HCT116 (cell line): ENCODE data around the gene GK2. TPM values are rescaled to one million over a fixed set of nuclear protein-coding genes. Genes with fewer than 3 reads are reported as not detected.

ENCODE experiments used
- ATAC-seq: fragments of 200-7000 bp; cut with Tn5 transposase; 2 replicates; pipeline ENCODE4 v1.9.1; 2020; ENCODE audit warnings: mild to moderate bottlenecking, moderate library complexity
- BruUV-seq: library from RNA; stranded (reverse); fragments of 400-500 nt; replicated peaks from 2 replicates; lab custom pipeline; 2021; lab: Mats Ljungman, UMichigan
- CTCF ChIA-PET: fragments of 300-600 bp; sonication (Branson Sonifier 250); formaldehyde crosslinking; loops from one replicate; lab custom pipeline; 2021; ENCODE audit warnings: antibody characterized with exemption; lab: Charles Lee
- POLR2A ChIA-PET: fragments of 300-600, 350-600 bp; sonication (Branson Sonifier 250); formaldehyde crosslinking; loops from one replicate; lab custom pipeline; 2021; ENCODE audit warnings: antibody characterized with exemption; lab: Charles Lee
- RAD21 ChIA-PET, 2 experiments: fragments of 300-600 bp; sonication (Branson Sonifier 250); formaldehyde crosslinking; loops; one replicate each; lab custom pipeline; 2023; ENCODE audit warnings: low total read pairs in 2 of 2; ENCODE audit not compliant: uncharacterized antibody in 2 of 2, unreplicated experiment in 2 of 2, low non-redundant PET in 1 of 2; lab: Charles Lee
- DNase-seq: peaks from one replicate; pipeline ENCODE4 v3.0.0-alpha.2; 2010; ENCODE audit warnings: low read depth, low spot score
- H2AFZ ChIP-seq: fragments of 200-600 bp; shearing (Covaris generic), sonication (generic); 2 replicates; pipeline ENCODE4 v1.6.1; 2017; ENCODE audit warnings: low read depth, mixed run types, mixed read lengths, antibody characterized with exemption, low read length; ENCODE audit not compliant: poor library complexity, severe bottlenecking
- H3K27ac ChIP-seq: 2 replicates; pipeline ENCODE4 v1.5.1; 2012; ENCODE audit warnings: low read depth, low read length
- H3K27me3 ChIP-seq: fragments of 200-600 bp; sonication (generic); 2 replicates; pipeline ENCODE4 v1.6.1; 2016; ENCODE audit warnings: mixed run types, low read length, mixed read lengths; ENCODE audit not compliant: insufficient read depth
- H3K36me3 ChIP-seq, 2 experiments: fragments of 200-500 bp in 1 of 2; fragments of 200-600 bp in 1 of 2; sonication (Bioruptor generic) in 1 of 2; sonication (generic) in 1 of 2; 2 replicates each; pipeline versions ENCODE4 v1.5.1 to v1.6.1; 2014 to 2016; ENCODE audit warnings: low read length in 2 of 2, inconsistent platforms in 1 of 2, mixed read lengths in 1 of 2, mixed run types in 1 of 2; ENCODE audit not compliant: insufficient read depth in 2 of 2, control insufficient read depth in 1 of 2
- H3K4me1 ChIP-seq, 2 experiments: fragments of 200-600 bp in 1 of 2; sonication (generic) in 1 of 2; 2 replicates each; pipeline versions ENCODE4 v1.5.1 to v1.6.1; 2012 to 2017; ENCODE audit warnings: low read length in 2 of 2, inconsistent platforms in 1 of 2, mild to moderate bottlenecking in 1 of 2, mixed read lengths in 1 of 2, mixed run types in 1 of 2, moderate library complexity in 1 of 2; ENCODE audit not compliant: insufficient read depth in 2 of 2, control insufficient read depth in 1 of 2
- H3K4me2 ChIP-seq: fragments of 200-600 bp; sonication (generic); 2 replicates; pipeline ENCODE4 v1.6.1; 2017; ENCODE audit warnings: mixed run types, low read length, mixed read lengths
- H3K4me3 ChIP-seq, 2 experiments: fragments of 200-600 bp in 1 of 2; sonication (generic) in 1 of 2; replicated peaks in 1 of 2; 2 replicates each; pipeline ENCODE4 v1.5.1; 2011 to 2016; ENCODE audit warnings: low read length in 2 of 2, control low read depth in 1 of 2, low read depth in 1 of 2, mild to moderate bottlenecking in 1 of 2, mixed read lengths in 1 of 2, mixed run types in 1 of 2
- H3K79me2 ChIP-seq: fragments of 200-600 bp; sonication (generic); 2 replicates; pipeline ENCODE4 v1.6.1; 2017; ENCODE audit warnings: mild to moderate bottlenecking, mixed run types, low read length, moderate library complexity, mixed read lengths; ENCODE audit not compliant: insufficient read depth
- H3K9ac ChIP-seq: fragments of 200-600 bp; sonication (generic); 2 replicates; pipeline ENCODE4 v1.6.1; 2016; ENCODE audit warnings: low read length, mixed read lengths
- H3K9me2 ChIP-seq: fragments of 200-600 bp; sonication (generic), shearing (Covaris generic); 2 replicates; pipeline ENCODE4 v1.6.1; 2017; ENCODE audit warnings: mixed run types, mild to moderate bottlenecking, moderate library complexity; ENCODE audit not compliant: insufficient read depth
- H3K9me3 ChIP-seq, 2 experiments: fragments of 200-500 bp in 1 of 2; fragments of 200-600 bp in 1 of 2; sonication (Bioruptor generic) in 1 of 2; sonication (generic) in 1 of 2; 2 replicates each; pipeline ENCODE4 v1.6.1; 2014 to 2017; ENCODE audit warnings: low read length in 2 of 2, mixed read lengths in 2 of 2, inconsistent platforms in 1 of 2, low read depth in 1 of 2, mild to moderate bottlenecking in 1 of 2, mixed run types in 1 of 2, moderate library complexity in 1 of 2; ENCODE audit not compliant: control insufficient read depth in 1 of 2, insufficient read depth in 1 of 2
- H4K20me1 ChIP-seq: fragments of 200-600 bp; sonication (generic), shearing (Covaris generic); 2 replicates; pipeline ENCODE4 v1.6.1; 2017; ENCODE audit warnings: mixed run types, mild to moderate bottlenecking, moderate library complexity; ENCODE audit not compliant: insufficient read depth
- CBX3 ChIP-seq: IDR thresholded peaks from 2 replicates; pipeline ENCODE4 v1.6.1; 2012; ENCODE audit warnings: low read depth
- CEBPB ChIP-seq: IDR thresholded peaks from 2 replicates; pipeline ENCODE4 v1.6.1; 2012; ENCODE audit warnings: low read depth
- EGR1 ChIP-seq: IDR thresholded peaks from 2 replicates; pipeline ENCODE4 v1.6.1; 2012; ENCODE audit warnings: low read depth
- POLR2AphosphoS5 ChIP-seq: IDR thresholded peaks from 2 replicates; pipeline ENCODE4 v1.6.1; 2011; ENCODE audit warnings: mild to moderate bottlenecking, low read depth, low read length, moderate library complexity
- RAD21 ChIP-seq: IDR thresholded peaks from 2 replicates; pipeline ENCODE4 v1.6.1; 2012; ENCODE audit warnings: low read depth, mild to moderate bottlenecking
- SP1 ChIP-seq: IDR thresholded peaks from 2 replicates; pipeline ENCODE4 v1.6.1; 2012; ENCODE audit warnings: low read depth
- SRF ChIP-seq: IDR thresholded peaks from 2 replicates; pipeline ENCODE4 v1.6.1; 2012; ENCODE audit warnings: low read depth
- intact Hi-C: fragments of 100-400 bp; cut with micrococcal nuclease; formaldehyde crosslinking; loops from 2 replicates; pipeline ENCODE4 v1.10.0; 2022
- total RNA-seq: library from RNA; stranded (reverse); gene quantifications from one replicate; pipeline ENCODE4 v1.2.1, GENCODE V29; 2021; ENCODE audit not compliant: unreplicated experiment
- TF ChIP-seq, protein P1 (sequence below): IDR thresholded peaks from 2 replicates; pipeline ENCODE4 v1.6.1; 2012
- TF ChIP-seq, protein P2 (sequence below): IDR thresholded peaks from 2 replicates; pipeline ENCODE4 v1.6.1; 2012
- TF ChIP-seq, protein P3 (sequence below), 3 experiments: fragments of 200-600 bp in 1 of 3; sonication (generic) in 1 of 3; IDR thresholded peaks in 2 of 3; conservative IDR thresholded peaks in 1 of 3; 2 replicates each; pipeline ENCODE4 v1.5.1; 2012 to 2017; ENCODE audit warnings: low read depth in 2 of 3, low read length in 2 of 3, antibody characterized with exemption in 1 of 3, borderline replicate concordance in 1 of 3, control low read depth in 1 of 3, mild to moderate bottlenecking in 1 of 3, mixed read lengths in 1 of 3, mixed run types in 1 of 3, moderate library complexity in 1 of 3; ENCODE audit not compliant: insufficient read depth in 1 of 3
- TF ChIP-seq, protein P4 (sequence below): IDR thresholded peaks from 2 replicates; pipeline ENCODE4 v1.6.1; 2011; ENCODE audit warnings: mild to moderate bottlenecking, low read length, moderate library complexity; ENCODE audit not compliant: insufficient replicate concordance; ENCODE audit errors: extremely low read depth

GK2 gene
- total RNA-seq, 1 experiment from 2014 or later, result not detected

DNA sequence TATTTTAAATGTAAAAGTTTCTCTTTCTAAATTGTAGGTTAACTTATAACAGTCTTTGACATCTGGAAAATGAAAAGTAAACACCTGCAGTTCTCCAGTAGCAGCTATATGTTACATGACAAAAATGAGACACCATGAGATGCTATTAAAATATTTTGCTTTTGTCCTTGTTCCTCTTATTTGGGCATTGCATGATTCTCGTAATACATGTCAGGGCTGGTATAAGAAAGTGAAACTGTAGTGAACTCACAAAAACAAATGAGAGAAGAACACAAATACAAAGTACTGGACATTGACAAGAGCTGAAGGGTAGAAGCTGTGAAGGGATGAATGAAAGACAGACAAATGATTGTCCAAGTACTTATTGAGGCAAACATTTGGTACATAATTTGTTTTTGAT is 9.0 kb downstream of the GK2 start:
- Histone ChIP-seq H3K36me3 (no peaks in the 10 kb centered on the region), H3K27ac (no peak overlapping the region), H2AFZ (no peak overlapping the region), H3K9me2 (no peaks in the 10 kb centered on the region), H3K79me2 (no peaks in the 10 kb centered on the region), H3K4me2 (no peak overlapping the region), H3K27me3 (0 out of 2 replicates have a peak, but pooled peaks cover 5% of the 10 kb centered on the region), H4K20me1 (no peaks in the 10 kb centered on the region), H3K9me3 (no peaks in the 10 kb centered on the region), H3K4me3 (no peak overlapping the region), H3K9ac (no peak overlapping the region), H3K4me1 (no peaks in the 10 kb centered on the region)
- intact Hi-C loops, result no loop called here
- CTCF ChIA-PET, result no interaction called here
- RAD21 ChIA-PET, result no interaction called here
- ATAC-seq (no peak), DNase-seq (no peak)
- POLR2A ChIA-PET, result no interaction called here
- no TSS peak for BruUV-seq
- TF ChIP-seq EGR1 (no peak), POLR2AphosphoS5 (no peak), RAD21 (no peak), CEBPB (no peak), SRF (no peak), SP1 (no peak)
- TF ChIP-seq, protein P1, sequence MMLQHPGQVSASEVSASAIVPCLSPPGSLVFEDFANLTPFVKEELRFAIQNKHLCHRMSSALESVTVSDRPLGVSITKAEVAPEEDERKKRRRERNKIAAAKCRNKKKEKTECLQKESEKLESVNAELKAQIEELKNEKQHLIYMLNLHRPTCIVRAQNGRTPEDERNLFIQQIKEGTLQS, result no peak
- TF ChIP-seq, protein P2, sequence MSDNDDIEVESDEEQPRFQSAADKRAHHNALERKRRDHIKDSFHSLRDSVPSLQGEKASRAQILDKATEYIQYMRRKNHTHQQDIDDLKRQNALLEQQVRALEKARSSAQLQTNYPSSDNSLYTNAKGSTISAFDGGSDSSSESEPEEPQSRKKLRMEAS, result no peak

DNA sequence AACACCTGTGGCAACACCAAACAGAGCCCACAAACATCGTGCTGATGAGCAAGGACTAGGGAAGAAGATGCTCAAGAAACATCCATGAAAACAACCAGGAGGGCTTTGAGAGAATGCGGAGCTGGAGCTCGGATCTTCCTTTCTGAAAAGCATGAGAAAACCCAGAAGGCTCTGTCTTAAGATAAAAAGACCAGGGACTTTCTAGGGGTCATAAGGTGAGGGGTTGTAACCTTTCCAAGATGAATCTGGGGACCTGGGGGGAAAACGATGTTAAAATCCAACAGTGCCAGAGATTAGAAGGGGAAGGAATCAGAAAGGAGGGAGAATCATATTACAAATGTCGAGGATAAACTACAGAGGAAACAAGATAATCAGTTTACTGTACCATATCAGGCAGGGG is 10.1 kb downstream of the GK2 start:
- CTCF ChIA-PET, result interaction anchor here (0.8 kb wide), 1 partner anchor 12 kb away, joined by 3 read pairs; no protein-coding TSS in a partner anchor
- H3K27me3 ChIP-seq, result 0 out of 2 replicates have a peak, but pooled peaks cover 5% of the 10 kb centered on the region
- no peaks in the 10 kb centered on the region for H3K36me3 ChIP-seq
- no peak for DNase-seq
- no peak overlapping the region for H3K9ac ChIP-seq
- no peak overlapping the region for H3K4me2 ChIP-seq
- TF ChIP-seq, protein P3, sequence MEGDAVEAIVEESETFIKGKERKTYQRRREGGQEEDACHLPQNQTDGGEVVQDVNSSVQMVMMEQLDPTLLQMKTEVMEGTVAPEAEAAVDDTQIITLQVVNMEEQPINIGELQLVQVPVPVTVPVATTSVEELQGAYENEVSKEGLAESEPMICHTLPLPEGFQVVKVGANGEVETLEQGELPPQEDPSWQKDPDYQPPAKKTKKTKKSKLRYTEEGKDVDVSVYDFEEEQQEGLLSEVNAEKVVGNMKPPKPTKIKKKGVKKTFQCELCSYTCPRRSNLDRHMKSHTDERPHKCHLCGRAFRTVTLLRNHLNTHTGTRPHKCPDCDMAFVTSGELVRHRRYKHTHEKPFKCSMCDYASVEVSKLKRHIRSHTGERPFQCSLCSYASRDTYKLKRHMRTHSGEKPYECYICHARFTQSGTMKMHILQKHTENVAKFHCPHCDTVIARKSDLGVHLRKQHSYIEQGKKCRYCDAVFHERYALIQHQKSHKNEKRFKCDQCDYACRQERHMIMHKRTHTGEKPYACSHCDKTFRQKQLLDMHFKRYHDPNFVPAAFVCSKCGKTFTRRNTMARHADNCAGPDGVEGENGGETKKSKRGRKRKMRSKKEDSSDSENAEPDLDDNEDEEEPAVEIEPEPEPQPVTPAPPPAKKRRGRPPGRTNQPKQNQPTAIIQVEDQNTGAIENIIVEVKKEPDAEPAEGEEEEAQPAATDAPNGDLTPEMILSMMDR (IDR thresholded peaks at IDR 0.05 in 2 of 3, conservative IDR thresholded peaks at IDR 0.05 in 1 of 3; ENCODE audit: borderline replicate concordance in 1 of 3, insufficient read depth in 1 of 3, low read depth in 2 of 3, low read length in 2 of 3), result no peak
- TF ChIP-seq CBX3, result no peak
- TF ChIP-seq SRF, result no peak
- TF ChIP-seq, protein P4, sequence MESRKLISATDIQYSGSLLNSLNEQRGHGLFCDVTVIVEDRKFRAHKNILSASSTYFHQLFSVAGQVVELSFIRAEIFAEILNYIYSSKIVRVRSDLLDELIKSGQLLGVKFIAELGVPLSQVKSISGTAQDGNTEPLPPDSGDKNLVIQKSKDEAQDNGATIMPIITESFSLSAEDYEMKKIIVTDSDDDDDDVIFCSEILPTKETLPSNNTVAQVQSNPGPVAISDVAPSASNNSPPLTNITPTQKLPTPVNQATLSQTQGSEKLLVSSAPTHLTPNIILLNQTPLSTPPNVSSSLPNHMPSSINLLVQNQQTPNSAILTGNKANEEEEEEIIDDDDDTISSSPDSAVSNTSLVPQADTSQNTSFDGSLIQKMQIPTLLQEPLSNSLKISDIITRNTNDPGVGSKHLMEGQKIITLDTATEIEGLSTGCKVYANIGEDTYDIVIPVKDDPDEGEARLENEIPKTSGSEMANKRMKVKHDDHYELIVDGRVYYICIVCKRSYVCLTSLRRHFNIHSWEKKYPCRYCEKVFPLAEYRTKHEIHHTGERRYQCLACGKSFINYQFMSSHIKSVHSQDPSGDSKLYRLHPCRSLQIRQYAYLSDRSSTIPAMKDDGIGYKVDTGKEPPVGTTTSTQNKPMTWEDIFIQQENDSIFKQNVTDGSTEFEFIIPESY, result no peak
- TF ChIP-seq, all 23 proteins: peak for 0
- H2AFZ ChIP-seq, result no peak overlapping the region
- H3K79me2 ChIP-seq, result no peaks in the 10 kb centered on the region
- intact Hi-C loops, result no loop called here
- ChIA-PET RAD21 (no interaction called here), POLR2A (no interaction called here)
- H3K4me3 ChIP-seq, result no peak overlapping the region
- ATAC-seq, result no peak
- no peaks in the 10 kb centered on the region for H3K9me2 ChIP-seq
- H4K20me1 ChIP-seq, result no peaks in the 10 kb centered on the region
- no peaks in the 10 kb centered on the region for H3K9me3 ChIP-seq
- no TSS peak for BruUV-seq
- H3K27ac ChIP-seq, result no peak overlapping the region
- no peaks in the 10 kb centered on the region for H3K4me1 ChIP-seq
